Measurements from ENCODE around the gene PTMA. TPM values are rescaled to one million over a fixed set of nuclear protein-coding genes. Genes with fewer than 3 reads are reported as not detected.

PTMA gene
- polyA plus RNA-seq, 4 donors = 1,019 to 2,156 (median 1,113) TPM

DNA sequence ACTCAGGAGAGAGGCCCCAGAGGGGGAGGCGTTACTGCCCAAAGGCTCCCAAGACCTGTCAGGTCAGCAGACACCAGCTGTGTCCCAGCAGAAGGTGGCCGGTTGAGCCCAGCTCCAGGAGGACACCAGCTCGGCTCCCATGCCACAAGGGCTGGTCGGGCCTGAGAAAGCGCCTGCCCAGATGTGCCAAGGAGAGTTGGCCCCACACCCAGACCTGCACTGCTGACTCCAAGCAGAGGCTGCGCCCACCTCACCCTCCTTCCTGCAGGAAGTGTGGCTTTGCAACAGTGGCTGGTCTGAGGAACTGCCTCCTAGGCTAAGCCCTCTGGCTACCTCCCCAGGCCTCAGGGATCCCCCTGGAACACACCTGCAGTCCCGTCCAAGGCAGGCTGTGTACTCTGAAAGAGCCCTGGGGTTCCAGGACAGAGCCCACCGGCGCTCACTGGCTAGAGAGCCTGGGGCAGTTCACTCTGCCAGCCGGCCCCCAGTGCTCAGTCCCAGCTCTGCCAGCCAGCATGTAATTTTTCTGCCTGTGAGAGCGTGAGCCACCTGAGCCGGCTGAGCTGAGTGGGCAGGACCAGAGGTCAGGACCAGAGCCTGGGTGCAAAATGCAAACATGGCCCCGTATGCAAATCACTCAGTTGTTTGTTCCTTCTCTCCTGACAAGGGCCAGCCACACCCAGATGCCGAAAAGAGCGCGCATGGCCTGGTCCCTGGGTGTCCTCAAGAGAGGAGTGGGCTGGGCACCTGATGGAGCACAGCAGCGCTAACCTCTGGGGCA, 36.9 kb upstream of the PTMA start:
- H3K4me3 ChIP-seq (ENCODE audit: low read depth in 1 of 3, low read length in 3 of 3) = peak overlapping the region in 1 of 3 donors; percentile 36
- H3K36me3 ChIP-seq (ENCODE audit: control insufficient read depth in 3 of 3, insufficient read depth in 2 of 3, low read depth in 1 of 3, low read length in 3 of 3) = no peaks in the 10 kb centered on the region
- no peaks in the 10 kb centered on the region for H3K27me3 ChIP-seq (ENCODE audit: control insufficient read depth in 3 of 3, insufficient read depth in 3 of 3, low read length in 3 of 3)
- H3K4me1 ChIP-seq (ENCODE audit: control insufficient read depth in 3 of 3, insufficient read depth in 2 of 3, low read depth in 1 of 3, low read length in 2 of 3) = peaks cover 0 to 68% (median 0%) of the 10 kb centered on the region in 3 donors
- peak overlapping the region; percentile 33 to 93 (median 77) for H3K27ac ChIP-seq (ENCODE audit: low read depth in 1 of 3, low read length in 2 of 3)
- 56 to 74% (median 68%) methylated on average over 15 to 17 of the region's 17 CpGs for WGBS, 3 donors
- FAIRE-seq (no peak), DNase-seq (peak in 1 of 2 donors; percentile 75)
- no peaks in the 10 kb centered on the region for H3K9me3 ChIP-seq (ENCODE audit: control insufficient read depth in 2 of 2, insufficient read depth in 1 of 2, low read depth in 1 of 2, low read length in 1 of 2)

DNA sequence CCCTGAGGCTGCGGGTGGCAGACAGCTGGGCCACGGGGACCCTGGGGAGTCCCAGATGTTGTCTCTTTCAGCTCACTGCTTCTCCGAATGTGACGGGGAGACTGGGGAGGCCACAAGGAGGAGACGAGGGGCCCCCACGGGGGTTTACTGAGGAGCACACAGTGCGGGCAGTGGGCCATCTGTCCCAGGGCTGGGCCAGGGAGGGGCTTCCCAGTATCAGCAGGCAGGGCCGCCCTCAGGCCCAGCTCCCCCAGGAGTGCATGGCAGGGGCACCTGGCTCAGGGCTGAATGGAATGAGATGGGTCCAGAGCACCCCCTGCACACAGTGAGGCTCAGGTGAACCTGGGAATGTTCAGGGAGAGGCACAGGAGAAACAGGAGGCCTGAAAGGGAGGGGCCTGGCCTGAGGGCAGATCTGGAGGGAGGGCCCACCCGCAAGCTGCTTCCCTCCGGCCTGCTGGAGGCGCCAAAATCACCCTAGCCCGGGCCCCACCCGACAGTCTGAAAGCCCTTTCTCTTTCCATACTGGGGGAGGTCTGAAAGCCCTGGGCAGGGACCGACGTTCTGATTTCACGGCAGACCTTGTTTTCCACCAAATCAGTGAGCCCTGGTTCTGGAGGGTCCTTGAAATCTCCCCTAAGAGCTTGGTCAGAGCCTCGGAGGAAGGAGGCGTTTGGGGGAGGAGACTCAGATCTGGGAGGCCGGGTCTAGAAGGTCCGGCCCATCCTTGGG, 35.5 kb upstream of the PTMA start:
- Histone ChIP-seq H3K27ac (ENCODE audit: low read depth in 1 of 3, low read length in 2 of 3) (peak overlapping the region; percentile 36 to 93 (median 77)), H3K27me3 (ENCODE audit: control insufficient read depth in 3 of 3, insufficient read depth in 3 of 3, low read length in 3 of 3) (no peaks in the 10 kb centered on the region), H3K36me3 (ENCODE audit: control insufficient read depth in 3 of 3, insufficient read depth in 2 of 3, low read depth in 1 of 3, low read length in 3 of 3) (no peaks in the 10 kb centered on the region), H3K4me3 (ENCODE audit: low read depth in 1 of 3, low read length in 3 of 3) (peak overlapping the region in 1 of 3 donors; percentile 11), H3K4me1 (ENCODE audit: control insufficient read depth in 3 of 3, insufficient read depth in 2 of 3, low read depth in 1 of 3, low read length in 2 of 3) (peaks cover 0 to 63% (median 0%) of the 10 kb centered on the region in 3 donors), H3K9me3 (ENCODE audit: control insufficient read depth in 2 of 2, insufficient read depth in 1 of 2, low read depth in 1 of 2, low read length in 1 of 2) (no peaks in the 10 kb centered on the region)
- 37 to 55% (median 54%) methylated on average over 20 of the region's 20 CpGs for WGBS, 3 donors
- no peak for FAIRE-seq
- DNase-seq = peak in 1 of 2 donors; percentile 86

DNA sequence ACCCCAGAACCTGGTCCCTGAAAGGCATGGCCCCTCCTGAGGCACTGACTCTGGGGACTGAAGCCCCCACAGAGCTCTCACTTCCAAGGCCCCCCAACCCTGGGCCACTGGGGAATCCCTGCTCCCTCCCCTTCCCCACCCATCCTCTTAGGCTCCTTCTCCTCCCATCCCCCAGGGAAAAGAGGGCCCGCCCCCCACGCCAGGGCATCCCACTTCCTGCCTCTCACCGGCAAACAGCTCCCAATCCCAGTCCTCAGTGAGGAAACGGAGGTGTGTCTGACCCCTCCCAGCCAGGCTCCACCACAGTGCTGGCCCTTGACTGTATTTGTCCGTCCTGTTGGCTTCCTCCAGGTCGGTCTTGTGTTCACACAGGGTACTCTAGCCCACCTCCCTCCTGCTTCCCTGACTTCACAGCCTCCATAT, 35.0 kb upstream of the PTMA start:
- Histone ChIP-seq H3K4me1 (ENCODE audit: control insufficient read depth in 3 of 3, insufficient read depth in 2 of 3, low read depth in 1 of 3, low read length in 2 of 3) (peaks cover 0 to 58% (median 0%) of the 10 kb centered on the region in 3 donors), H3K4me3 (ENCODE audit: low read depth in 1 of 3, low read length in 3 of 3) (peak overlapping the region in 1 of 3 donors; percentile 11), H3K27ac (ENCODE audit: low read depth in 1 of 3, low read length in 2 of 3) (peak overlapping the region; percentile 36 to 93 (median 77)), H3K9me3 (ENCODE audit: control insufficient read depth in 2 of 2, insufficient read depth in 1 of 2, low read depth in 1 of 2, low read length in 1 of 2) (no peaks in the 10 kb centered on the region), H3K36me3 (ENCODE audit: control insufficient read depth in 3 of 3, insufficient read depth in 2 of 3, low read depth in 1 of 3, low read length in 3 of 3) (no peaks in the 10 kb centered on the region), H3K27me3 (ENCODE audit: control insufficient read depth in 3 of 3, insufficient read depth in 3 of 3, low read length in 3 of 3) (no peaks in the 10 kb centered on the region)
- 47 to 84% (median 70%) methylated on average over 4 to 6 of the region's 6 CpGs for WGBS, 3 donors
- DNase-seq = peak in 1 of 2 donors; percentile 86
- FAIRE-seq = no peak

DNA sequence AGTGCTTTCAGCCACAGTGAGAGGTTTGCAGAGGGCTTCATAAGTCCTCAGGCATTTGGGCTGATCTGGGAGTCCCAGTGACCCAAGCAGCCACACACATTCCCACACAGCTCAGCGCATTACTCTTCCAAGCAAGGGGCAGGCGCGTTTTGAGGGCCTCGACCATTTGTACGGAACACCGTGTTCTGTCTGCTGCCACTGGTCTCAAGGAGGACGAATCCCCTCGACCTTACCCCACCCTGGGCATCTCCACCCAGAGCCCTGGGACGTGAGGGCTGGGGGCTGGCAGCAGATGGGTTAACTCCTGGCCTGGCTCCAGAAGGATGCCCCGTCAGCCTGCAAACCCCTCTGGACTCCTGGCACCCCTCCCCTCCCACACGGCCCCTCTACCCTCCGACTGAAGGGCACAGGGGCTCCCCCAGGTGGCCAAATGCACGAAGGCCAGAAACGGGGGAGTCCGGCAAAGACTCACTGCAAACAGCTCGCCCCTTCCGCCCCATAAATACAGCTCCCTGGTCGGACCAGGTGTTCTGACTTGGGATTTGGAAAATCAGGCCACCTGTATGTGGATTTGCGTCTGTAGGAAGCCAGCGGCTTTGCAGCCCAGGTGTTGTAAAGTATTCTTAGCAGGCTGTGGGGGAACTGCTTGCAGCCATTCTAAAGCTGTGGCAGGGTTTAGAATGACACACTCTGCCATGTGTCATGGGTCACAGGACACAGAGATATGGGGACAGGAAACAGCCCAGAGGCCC, 33.6 kb upstream of the PTMA start:
- no peak for FAIRE-seq
- H3K4me1 ChIP-seq (ENCODE audit: control insufficient read depth in 3 of 3, insufficient read depth in 2 of 3, low read depth in 1 of 3, low read length in 2 of 3) = peaks cover 0 to 55% (median 0%) of the 10 kb centered on the region in 3 donors

DNA sequence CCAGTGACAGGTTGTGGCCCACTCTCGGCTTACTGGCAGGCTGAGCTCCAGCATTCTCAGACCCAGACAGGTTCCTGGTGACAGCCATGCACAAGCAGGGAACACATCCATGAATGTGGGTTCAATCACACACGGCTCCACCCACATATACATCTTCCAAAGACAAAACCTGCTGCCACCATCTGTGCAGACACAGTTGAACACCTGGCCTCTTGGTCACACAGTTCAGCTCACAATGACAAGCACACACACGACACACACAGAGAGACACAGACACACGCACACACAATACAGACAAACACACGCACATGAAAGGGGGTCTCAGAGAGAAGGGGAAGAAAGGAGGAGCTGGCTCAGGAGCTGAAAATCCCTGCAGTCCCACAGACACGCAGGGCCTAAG, 32.1 kb upstream of the PTMA start:
- DNase-seq (no peak), FAIRE-seq (no peak)
- Histone ChIP-seq H3K9me3 (ENCODE audit: control insufficient read depth in 2 of 2, insufficient read depth in 1 of 2, low read depth in 1 of 2, low read length in 1 of 2) (peaks cover 0 to 5% of the 10 kb centered on the region in 2 donors), H3K4me3 (ENCODE audit: low read depth in 1 of 3, low read length in 3 of 3) (no peak overlapping the region), H3K36me3 (ENCODE audit: control insufficient read depth in 3 of 3, insufficient read depth in 2 of 3, low read depth in 1 of 3, low read length in 3 of 3) (no peaks in the 10 kb centered on the region), H3K4me1 (ENCODE audit: control insufficient read depth in 3 of 3, insufficient read depth in 2 of 3, low read depth in 1 of 3, low read length in 2 of 3) (peaks cover 0 to 54% (median 0%) of the 10 kb centered on the region in 3 donors), H3K27me3 (ENCODE audit: control insufficient read depth in 3 of 3, insufficient read depth in 3 of 3, low read length in 3 of 3) (no peaks in the 10 kb centered on the region), H3K27ac (ENCODE audit: low read depth in 1 of 3, low read length in 2 of 3) (no peak overlapping the region)
- WGBS, 3 donors = 88 to 95% (median 91%) methylated on average over 6 of the region's 6 CpGs

More for the DNA sequence above, 33.6 kb upstream of the PTMA start:
- no peaks in the 10 kb centered on the region for H3K36me3 ChIP-seq (ENCODE audit: control insufficient read depth in 3 of 3, insufficient read depth in 2 of 3, low read depth in 1 of 3, low read length in 3 of 3)
- 16 to 26% (median 23%) methylated on average over 19 to 20 of the region's 20 CpGs for WGBS, 3 donors
- H3K4me3 ChIP-seq (ENCODE audit: low read depth in 1 of 3, low read length in 3 of 3) = no peak overlapping the region
- H3K9me3 ChIP-seq (ENCODE audit: control insufficient read depth in 2 of 2, insufficient read depth in 1 of 2, low read depth in 1 of 2, low read length in 1 of 2) = no peaks in the 10 kb centered on the region
- peak overlapping the region; percentile 56 to 93 (median 77) for H3K27ac ChIP-seq (ENCODE audit: low read depth in 1 of 3, low read length in 2 of 3)
- peak; percentile 68 to 85 for DNase-seq
- H3K27me3 ChIP-seq (ENCODE audit: control insufficient read depth in 3 of 3, insufficient read depth in 3 of 3, low read length in 3 of 3) = no peaks in the 10 kb centered on the region

DNA sequence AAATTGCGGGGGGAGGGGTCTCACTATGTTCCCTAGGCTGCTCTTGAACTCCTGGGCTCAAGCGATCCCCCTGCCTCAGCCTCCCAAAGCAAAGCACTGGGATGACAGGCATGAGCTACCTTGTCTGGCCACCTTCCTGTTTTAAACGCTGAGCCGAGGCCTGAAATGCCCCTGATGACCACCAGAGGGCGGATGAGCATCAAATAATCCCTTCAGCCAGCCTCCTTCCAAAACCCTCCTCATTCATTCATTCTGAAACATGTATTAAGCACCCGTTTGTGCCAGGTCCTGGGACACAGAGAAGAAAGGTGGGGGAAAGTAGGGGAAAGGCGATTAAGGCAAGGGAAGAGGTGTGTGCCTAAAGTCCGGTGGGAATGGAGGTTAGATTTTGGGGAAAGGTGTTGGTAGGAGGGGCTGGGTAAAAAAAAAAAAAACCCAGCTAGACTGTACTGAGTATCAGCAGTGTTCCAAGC, 30.7 kb upstream of the PTMA start:
- H3K27ac ChIP-seq (ENCODE audit: low read depth in 1 of 3, low read length in 2 of 3) = no peak overlapping the region
- no peaks in the 10 kb centered on the region for H3K36me3 ChIP-seq (ENCODE audit: control insufficient read depth in 3 of 3, insufficient read depth in 2 of 3, low read depth in 1 of 3, low read length in 3 of 3)
- H3K27me3 ChIP-seq (ENCODE audit: control insufficient read depth in 3 of 3, insufficient read depth in 3 of 3, low read length in 3 of 3) = no peaks in the 10 kb centered on the region
- WGBS, 3 donors = 1 to 3% (median 1%) methylated on average over 8 of the region's 8 CpGs
- H3K4me3 ChIP-seq (ENCODE audit: low read depth in 1 of 3, low read length in 3 of 3) = no peak overlapping the region
- H3K4me1 ChIP-seq (ENCODE audit: control insufficient read depth in 3 of 3, insufficient read depth in 2 of 3, low read depth in 1 of 3, low read length in 2 of 3) = peaks cover 0 to 49% (median 0%) of the 10 kb centered on the region in 3 donors
- DNase-seq (peak; percentile 86 to 92), FAIRE-seq (no peak)
- peaks cover 0 to 5% of the 10 kb centered on the region in 2 donors for H3K9me3 ChIP-seq (ENCODE audit: control insufficient read depth in 2 of 2, insufficient read depth in 1 of 2, low read depth in 1 of 2, low read length in 1 of 2)

DNA sequence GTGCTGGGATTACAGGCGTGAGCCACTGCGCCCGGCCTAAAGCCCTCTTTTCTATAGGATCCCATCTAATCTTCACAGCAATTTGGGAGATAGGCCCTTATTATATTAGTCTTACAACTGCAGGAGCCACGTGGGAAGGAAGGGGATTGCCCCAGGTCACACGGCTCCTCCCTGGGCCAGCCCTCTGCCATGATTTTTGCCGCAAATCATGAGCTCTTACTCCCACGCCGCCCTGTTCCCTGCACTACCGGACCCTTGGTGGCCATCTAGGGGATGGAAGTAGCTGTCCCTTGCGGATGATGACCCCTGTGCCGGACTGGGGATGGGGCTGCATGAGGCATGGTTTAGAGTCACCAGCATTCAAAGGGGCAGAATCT, 28.4 kb upstream of the PTMA start:
- no peak for FAIRE-seq

More for the DNA sequence above, 28.4 kb upstream of the PTMA start:
- Histone ChIP-seq H3K36me3 (ENCODE audit: control insufficient read depth in 3 of 3, insufficient read depth in 2 of 3, low read depth in 1 of 3, low read length in 3 of 3) (no peaks in the 10 kb centered on the region), H3K27ac (ENCODE audit: low read depth in 1 of 3, low read length in 2 of 3) (peak overlapping the region in 2 of 3 donors; percentile 84 to 92), H3K4me1 (ENCODE audit: control insufficient read depth in 3 of 3, insufficient read depth in 2 of 3, low read depth in 1 of 3, low read length in 2 of 3) (peaks cover 0 to 26% (median 0%) of the 10 kb centered on the region in 3 donors), H3K27me3 (ENCODE audit: control insufficient read depth in 3 of 3, insufficient read depth in 3 of 3, low read length in 3 of 3) (no peaks in the 10 kb centered on the region), H3K9me3 (ENCODE audit: control insufficient read depth in 2 of 2, insufficient read depth in 1 of 2, low read depth in 1 of 2, low read length in 1 of 2) (peaks cover 0 to 5% of the 10 kb centered on the region in 2 donors), H3K4me3 (ENCODE audit: low read depth in 1 of 3, low read length in 3 of 3) (peak overlapping the region in 1 of 3 donors; percentile 53)
- WGBS, 3 donors = 46 to 78% (median 55%) methylated on average over 11 of the region's 11 CpGs
- DNase-seq = no peak
